ACC112 (cell line): Measurements from ENCODE around the gene CREM.

Experiments
- H2AFZ ChIP-seq: fragments of 200-600 bp; sonication (generic); one replicate; pipeline ENCODE4 v1.6.0; 2017; ENCODE audit warnings: antibody characterized with exemption, low read length; ENCODE audit not compliant: unreplicated experiment
- H3K27ac ChIP-seq: fragments of 200-600 bp; sonication (generic); 2 replicates; pipeline ENCODE4 v1.5.1; 2014; ENCODE audit warnings: low read depth, mild to moderate bottlenecking, antibody characterized with exemption, low read length, moderate library complexity
- H3K27me3 ChIP-seq: fragments of 200-600 bp; sonication (generic); 2 replicates; pipeline ENCODE4 v1.6.1; 2014; ENCODE audit warnings: mild to moderate bottlenecking, antibody characterized with exemption, low read length, moderate library complexity, mixed read lengths; ENCODE audit not compliant: insufficient read depth
- H3K36me3 ChIP-seq: fragments of 200-600 bp; sonication (generic); 2 replicates; pipeline ENCODE4 v1.6.1; 2016; ENCODE audit warnings: mild to moderate bottlenecking, antibody characterized with exemption, low read length, moderate library complexity, mixed read lengths; ENCODE audit not compliant: insufficient read depth
- H3K4me1 ChIP-seq: fragments of 200-600 bp; sonication (generic); one replicate; pipeline ENCODE4 v1.6.1; 2016; ENCODE audit warnings: low read length, mixed read lengths; ENCODE audit not compliant: insufficient read depth, unreplicated experiment, control insufficient read depth
- H3K4me3 ChIP-seq: fragments of 200-600 bp; sonication (generic); 2 replicates; pipeline ENCODE4 v1.5.1; 2014; ENCODE audit warnings: mild to moderate bottlenecking, low read depth, low read length
- H3K79me2 ChIP-seq: fragments of 200-600 bp; sonication (generic); one replicate; pipeline ENCODE4 v1.6.0; 2016; ENCODE audit warnings: low read length; ENCODE audit not compliant: control insufficient read depth, unreplicated experiment, insufficient read depth

CREM gene

DNA sequence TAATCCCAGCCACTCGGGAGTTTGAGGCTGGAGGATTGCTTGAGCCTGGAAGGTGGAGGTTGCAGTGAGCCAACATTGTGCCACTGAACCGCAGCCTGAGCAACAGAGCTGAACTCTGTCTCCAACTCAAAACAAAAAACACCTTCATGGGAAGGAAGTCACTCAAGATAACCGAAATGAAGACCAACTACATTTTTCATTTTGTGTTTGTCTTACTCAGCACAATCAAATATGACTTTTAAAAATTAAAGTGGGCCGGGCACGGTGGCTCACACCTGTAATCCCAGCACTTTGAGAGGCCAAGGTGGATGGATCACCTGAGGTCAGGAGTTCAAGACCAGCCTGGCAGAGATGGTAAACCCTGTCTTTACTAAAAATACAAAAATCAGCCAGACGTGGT, 40.0 kb downstream of the CREM start:
- no peak overlapping the region for H3K4me3 ChIP-seq
- no peaks in the 10 kb centered on the region for H3K36me3 ChIP-seq
- H3K27ac ChIP-seq: no peak overlapping the region

DNA sequence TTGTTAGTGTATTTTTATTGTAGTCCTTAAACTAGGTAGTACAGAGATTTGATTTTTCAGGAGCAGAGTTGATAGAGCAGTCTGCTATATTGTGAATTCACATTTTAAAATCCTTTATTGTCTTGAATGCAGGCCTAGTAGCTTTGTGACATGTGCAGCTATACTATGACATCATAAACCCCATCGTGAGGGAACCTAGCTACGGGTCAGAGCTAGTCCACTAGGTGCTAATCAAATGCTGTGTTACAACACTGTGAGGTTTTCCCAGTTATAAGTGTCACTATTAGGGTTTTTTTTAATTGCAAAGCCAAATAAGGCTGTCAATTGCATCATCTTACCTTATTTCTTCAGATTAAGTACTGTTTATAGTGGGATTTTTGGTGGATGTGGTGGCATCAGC, 40.7 kb downstream of the CREM start:
- Histone ChIP-seq H3K27me3 (no peaks in the 10 kb centered on the region), H3K36me3 (no peaks in the 10 kb centered on the region), H3K79me2 (no peaks in the 10 kb centered on the region), H3K4me1 (peaks cover 3% of the 10 kb centered on the region), H3K4me3 (no peak overlapping the region), H3K27ac (no peak overlapping the region), H2AFZ (no peak overlapping the region)

More for the DNA sequence above, 40.0 kb downstream of the CREM start:
- no peaks in the 10 kb centered on the region for H3K4me1 ChIP-seq
- no peaks in the 10 kb centered on the region for H3K79me2 ChIP-seq
- H3K27me3 ChIP-seq: no peaks in the 10 kb centered on the region
- H2AFZ ChIP-seq: no peak overlapping the region

DNA sequence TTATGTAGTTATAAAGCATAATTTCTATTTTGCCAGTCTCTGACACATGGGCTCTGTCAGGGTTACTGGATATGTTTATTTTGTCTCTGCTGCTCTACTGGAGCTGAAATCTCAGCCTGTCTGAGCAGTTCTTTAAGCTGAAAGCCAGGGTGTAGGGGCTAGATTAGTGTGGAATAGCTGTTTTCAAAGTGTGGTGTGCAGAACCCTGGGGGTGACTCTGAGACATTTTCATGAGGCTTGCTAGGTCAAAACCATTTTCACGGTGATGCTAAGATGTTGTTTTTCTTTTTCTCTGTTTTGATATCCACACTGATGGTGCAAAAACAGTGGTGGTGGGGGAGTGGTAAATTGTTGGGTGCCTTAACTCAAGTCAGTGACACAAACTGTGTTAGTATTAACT, 45.5 kb downstream of the CREM start:
- H3K79me2 ChIP-seq: no peaks in the 10 kb centered on the region
- H3K27me3 ChIP-seq: no peaks in the 10 kb centered on the region
- no peak overlapping the region for H2AFZ ChIP-seq
- H3K4me3 ChIP-seq: no peak overlapping the region
- peaks cover 7% of the 10 kb centered on the region for H3K4me1 ChIP-seq
- H3K27ac ChIP-seq: no peak overlapping the region
- no peaks in the 10 kb centered on the region for H3K36me3 ChIP-seq

DNA sequence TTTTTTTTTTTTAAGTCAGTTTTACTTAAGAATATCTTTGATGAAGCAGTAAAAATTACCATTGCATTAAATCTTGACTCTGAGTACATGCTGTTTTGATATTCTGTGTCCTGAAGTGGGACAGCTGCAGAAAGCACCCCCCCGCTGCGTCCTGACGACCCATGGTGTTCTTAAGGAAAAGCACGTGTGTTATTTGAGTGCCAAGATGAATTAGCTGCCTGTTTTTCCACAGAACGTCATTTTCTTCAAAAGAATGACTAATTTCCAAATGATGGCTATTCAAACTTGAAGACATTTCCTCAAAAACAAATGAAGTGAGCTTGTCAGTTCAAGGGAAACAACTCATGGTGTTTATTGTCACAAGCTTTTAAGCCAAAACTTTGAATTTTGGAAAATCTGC, 45.9 kb downstream of the CREM start:
- no peak overlapping the region for H3K4me3 ChIP-seq
- H3K79me2 ChIP-seq: no peaks in the 10 kb centered on the region
- H2AFZ ChIP-seq: peak overlapping the region; percentile 30
- no peaks in the 10 kb centered on the region for H3K36me3 ChIP-seq
- H3K4me1 ChIP-seq: peaks cover 7% of the 10 kb centered on the region
- no peak overlapping the region for H3K27ac ChIP-seq
- H3K27me3 ChIP-seq: no peaks in the 10 kb centered on the region

DNA sequence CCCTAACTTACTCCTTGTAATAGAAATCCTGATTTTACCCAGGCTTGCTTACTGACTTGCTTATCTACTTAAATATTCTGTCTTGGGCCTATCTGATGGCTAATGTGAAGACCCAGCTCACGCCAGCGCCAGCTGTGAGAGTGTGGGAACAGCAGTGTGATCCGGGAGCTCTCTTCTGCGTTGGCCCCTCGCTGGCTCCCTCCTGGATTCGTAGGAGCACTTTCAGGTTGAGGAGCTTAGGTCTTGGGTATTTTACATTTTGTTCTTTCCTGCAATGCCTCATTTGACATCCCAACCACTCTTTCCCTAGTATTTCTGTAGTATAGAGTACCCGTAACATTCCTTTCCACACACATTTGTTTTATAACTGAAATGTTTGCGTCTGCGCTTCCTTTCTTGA, 51.7 kb downstream of the CREM start:
- H2AFZ ChIP-seq: no peak overlapping the region
- H3K27me3 ChIP-seq: no peaks in the 10 kb centered on the region
- H3K79me2 ChIP-seq: no peaks in the 10 kb centered on the region
- no peaks in the 10 kb centered on the region for H3K4me1 ChIP-seq
- no peak overlapping the region for H3K27ac ChIP-seq
- H3K36me3 ChIP-seq: no peaks in the 10 kb centered on the region
- H3K4me3 ChIP-seq: no peak overlapping the region

DNA sequence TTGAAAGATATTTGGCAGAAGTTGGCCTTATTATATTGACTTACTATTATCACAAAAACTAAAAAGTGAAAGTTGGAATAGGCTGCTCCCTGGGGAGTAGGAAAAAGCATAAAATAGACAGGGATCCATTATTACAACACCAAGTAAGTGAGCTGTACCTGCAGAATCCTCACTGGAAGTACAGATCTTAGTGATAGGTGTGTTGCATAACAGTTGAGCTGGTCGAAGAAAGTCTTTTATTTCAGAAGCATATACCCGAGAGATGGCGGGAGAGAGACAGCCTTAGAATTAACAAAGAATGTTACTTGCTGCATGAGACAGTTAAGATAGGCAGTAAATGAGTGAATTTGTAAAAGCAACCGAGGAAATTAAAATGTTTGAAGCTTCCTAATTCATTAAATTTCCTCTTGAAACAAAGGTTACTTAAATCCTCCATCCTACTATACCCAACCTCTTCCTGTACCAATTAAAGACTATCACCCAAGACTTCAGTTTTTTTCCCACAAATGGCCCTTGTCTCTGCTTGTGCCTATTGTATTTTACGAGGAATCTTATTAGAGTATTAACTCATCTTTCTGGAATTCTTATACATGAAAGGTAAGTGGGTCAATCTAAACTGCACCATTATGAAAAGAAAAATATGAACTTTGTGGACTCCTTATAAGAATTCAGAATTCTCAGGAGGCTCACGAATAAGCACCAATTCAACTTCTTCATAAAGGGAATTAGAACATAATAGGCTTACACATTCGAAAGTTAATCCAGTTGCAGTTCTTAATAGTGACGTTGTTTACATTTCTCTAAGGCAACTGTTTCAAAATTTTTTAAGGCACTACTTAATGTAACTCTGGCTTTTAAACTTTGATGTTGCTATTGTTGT, 56.2 kb downstream of the CREM start:
- Histone ChIP-seq H3K4me1 (no peaks in the 10 kb centered on the region), H3K79me2 (no peaks in the 10 kb centered on the region), H3K36me3 (no peaks in the 10 kb centered on the region), H3K4me3 (no peak overlapping the region), H3K27ac (no peak overlapping the region), H3K27me3 (no peaks in the 10 kb centered on the region), H2AFZ (no peak overlapping the region)

DNA sequence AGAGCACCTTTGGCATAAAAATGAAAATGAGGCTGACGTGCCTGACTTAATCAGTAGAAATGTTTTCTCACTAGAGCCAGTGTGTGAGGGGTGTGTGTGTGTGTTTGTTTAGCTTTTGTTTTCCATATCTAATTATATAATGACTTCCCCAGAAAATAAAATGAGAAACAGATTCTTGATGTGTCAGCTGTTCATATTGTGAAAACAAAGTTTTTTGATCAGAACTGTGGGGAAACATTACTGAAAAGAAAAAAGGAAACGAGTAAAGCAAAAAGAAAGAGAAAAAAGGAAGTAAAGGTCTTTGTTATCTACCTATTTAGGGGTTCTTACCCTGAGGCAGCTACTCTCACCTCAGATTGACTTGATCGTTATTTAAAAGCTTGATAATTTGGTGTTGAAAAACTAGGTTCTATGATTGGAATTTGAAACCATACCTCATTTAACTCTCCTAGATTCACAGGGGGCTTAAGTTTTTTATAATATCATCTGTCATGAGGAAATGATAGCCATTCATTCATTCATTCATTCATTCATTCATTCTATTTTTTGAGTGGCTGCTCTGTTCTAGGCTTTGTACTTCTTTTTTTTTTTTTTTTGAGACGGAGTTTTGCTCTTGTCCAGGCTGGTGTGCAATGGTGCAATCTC, 58.0 kb downstream of the CREM start:
- H3K79me2 ChIP-seq: no peaks in the 10 kb centered on the region
- no peak overlapping the region for H3K4me3 ChIP-seq
- no peak overlapping the region for H3K27ac ChIP-seq
- no peak overlapping the region for H2AFZ ChIP-seq
- H3K27me3 ChIP-seq: no peaks in the 10 kb centered on the region
- no peaks in the 10 kb centered on the region for H3K4me1 ChIP-seq
- H3K36me3 ChIP-seq: no peaks in the 10 kb centered on the region

DNA sequence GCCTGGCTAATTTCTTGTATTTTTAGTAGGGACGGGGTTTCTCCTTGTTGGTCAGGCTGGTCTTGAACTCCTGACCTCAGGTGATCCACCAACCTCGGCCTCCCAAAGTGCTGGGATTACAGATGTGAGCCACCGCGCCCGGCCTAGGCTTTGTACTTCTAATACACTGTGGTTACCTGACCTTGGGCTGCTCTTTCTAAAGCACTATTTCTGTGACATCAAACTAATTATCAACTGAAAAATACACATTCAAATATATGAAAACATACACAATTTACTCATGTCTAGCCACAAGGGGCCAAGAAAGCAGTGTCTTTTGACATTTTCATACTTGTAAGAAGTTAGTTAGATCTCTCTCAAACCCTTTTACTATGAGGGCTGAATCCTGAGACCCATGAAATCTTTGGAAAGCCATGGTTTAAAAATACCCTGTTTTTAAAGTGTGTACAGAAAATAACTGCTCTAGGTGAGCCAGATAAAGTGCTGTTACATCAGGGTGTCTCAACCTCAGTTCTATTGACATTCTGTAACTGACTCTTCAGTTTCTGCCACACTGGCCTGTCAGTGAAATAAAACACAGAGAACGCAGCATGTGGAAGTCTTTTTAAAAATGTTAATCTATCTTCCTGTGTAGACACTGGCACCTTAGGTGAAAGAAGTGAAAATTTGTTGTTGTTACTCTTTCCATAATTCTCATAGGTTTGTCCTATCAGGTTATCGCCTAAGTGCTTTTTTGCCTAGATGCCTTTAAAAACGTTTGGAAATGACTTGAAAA, 58.8 kb downstream of the CREM start:
- Histone ChIP-seq H3K4me1 (no peaks in the 10 kb centered on the region), H3K36me3 (no peaks in the 10 kb centered on the region), H3K27ac (no peak overlapping the region), H2AFZ (no peak overlapping the region), H3K4me3 (no peak overlapping the region), H3K27me3 (no peaks in the 10 kb centered on the region), H3K79me2 (no peaks in the 10 kb centered on the region)

DNA sequence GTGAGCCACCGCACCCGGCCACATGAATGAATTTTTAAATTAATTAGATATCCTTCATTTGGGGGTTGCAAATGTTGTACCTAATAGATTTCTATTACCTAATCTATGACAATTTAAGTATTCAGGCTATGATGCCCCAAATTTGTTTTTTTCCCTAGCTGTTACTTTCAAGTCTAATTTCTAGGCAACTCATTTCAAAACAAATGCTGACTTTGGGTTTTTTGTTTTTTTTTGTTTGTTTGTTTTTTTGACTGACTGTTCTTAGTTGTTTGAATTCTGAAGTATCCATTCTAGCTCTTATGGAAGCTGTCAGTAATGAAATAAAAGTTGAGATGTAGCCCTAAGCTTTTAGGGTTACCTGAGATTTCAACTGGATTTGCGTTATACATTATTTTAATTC, 62.3 kb downstream of the CREM start:
- Histone ChIP-seq H3K4me3 (no peak overlapping the region), H3K27ac (no peak overlapping the region), H3K4me1 (no peaks in the 10 kb centered on the region), H3K79me2 (no peaks in the 10 kb centered on the region), H3K36me3 (no peaks in the 10 kb centered on the region), H2AFZ (no peak overlapping the region), H3K27me3 (no peaks in the 10 kb centered on the region)

DNA sequence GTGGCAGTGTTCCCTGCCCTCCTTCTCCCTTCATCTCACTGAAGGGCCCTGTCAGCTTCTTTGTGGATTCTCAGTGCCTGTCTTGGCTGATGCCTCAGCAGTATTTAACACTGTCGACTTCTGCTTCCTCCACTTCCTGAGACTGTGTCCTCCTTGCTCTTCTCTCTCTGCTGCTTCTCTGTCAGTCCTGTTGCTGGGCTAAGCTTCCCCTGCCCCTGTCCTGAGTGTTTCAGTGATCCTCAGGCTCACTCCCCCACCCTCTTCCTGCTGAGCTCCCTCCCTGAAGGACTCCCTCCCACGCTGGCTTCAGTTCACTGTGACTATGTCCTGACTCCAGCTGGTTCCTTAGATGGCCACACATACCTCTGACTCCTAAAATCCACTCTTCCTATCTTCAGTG, 64.9 kb downstream of the CREM start:
- Histone ChIP-seq H3K79me2 (no peaks in the 10 kb centered on the region), H3K4me3 (no peak overlapping the region), H3K27me3 (no peaks in the 10 kb centered on the region), H2AFZ (no peak overlapping the region), H3K36me3 (no peaks in the 10 kb centered on the region), H3K4me1 (peaks cover 6% of the 10 kb centered on the region), H3K27ac (no peak overlapping the region)
